ENCODE data around the gene AFF3.
"Not testable (repeated sequence)": the region's sequence is repeated elsewhere in the genome, so short reads cannot be mapped to it uniquely, and the experiment has no call there.

AFF3 gene

GRCh38 chr2:99961196-99961913 is 181.0 kb downstream of the AFF3 start:
- in situ Hi-C loops (cut with HindIII; ENCODE audit: low pct_ligation_motif_present, low pct_unique_long_range_greater_than_20kb, low sequenced_read_pairs): no loop called here
- DNase-seq: no peak

- in situ Hi-C loops (cut with HindIII; ENCODE audit: low pct_ligation_motif_present, low pct_unique_long_range_greater_than_20kb, low sequenced_read_pairs): no loop called here
- no peak for DNase-seq
Observed at GRCh38 chr2:99960790-99961189, 181.6 kb downstream of the AFF3 start.

- in situ Hi-C loops (cut with HindIII; ENCODE audit: low pct_ligation_motif_present, low pct_unique_long_range_greater_than_20kb, low sequenced_read_pairs): no loop called here
- DNase-seq: no peak
Observed at GRCh38 chr2:99960291-99960690, 182.1 kb downstream of the AFF3 start.

DNA sequence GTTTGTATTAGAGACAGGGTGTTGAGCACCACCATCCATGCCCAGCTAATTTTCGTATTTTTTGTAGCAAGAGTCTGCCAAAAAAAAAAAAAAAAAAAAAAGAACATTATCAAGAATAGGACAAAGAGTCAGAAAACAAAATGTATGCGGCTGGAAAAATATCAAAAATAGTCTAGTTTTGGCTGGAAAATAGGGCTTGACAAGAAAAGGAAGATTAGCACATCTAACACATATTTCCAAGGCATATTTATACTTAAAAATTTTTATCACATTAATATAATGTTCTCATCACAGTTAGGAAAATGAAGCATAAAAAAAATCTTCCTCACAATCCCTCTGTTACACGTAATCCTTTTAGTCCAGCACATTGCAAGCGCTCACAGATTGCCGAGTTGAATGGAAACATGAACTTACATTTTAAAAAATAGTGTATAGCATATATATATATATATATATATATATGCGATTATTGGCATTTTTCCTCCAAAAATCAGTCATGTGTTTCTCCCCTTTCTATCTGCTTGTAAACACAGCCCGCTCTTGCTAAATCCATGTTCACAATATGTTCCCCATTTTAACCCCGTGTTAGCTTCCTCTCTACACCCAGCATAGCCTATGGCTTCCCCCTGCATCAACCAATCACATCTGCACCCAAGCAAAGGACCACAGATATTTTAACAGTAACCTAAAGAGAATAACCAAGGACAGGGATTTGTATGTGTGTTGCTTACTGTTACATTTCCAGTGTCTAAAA is 183.0 kb downstream of the AFF3 start:
- DNase-seq: no peak
- in situ Hi-C loops (cut with HindIII; ENCODE audit: low pct_ligation_motif_present, low pct_unique_long_range_greater_than_20kb, low sequenced_read_pairs): no loop called here

DNA sequence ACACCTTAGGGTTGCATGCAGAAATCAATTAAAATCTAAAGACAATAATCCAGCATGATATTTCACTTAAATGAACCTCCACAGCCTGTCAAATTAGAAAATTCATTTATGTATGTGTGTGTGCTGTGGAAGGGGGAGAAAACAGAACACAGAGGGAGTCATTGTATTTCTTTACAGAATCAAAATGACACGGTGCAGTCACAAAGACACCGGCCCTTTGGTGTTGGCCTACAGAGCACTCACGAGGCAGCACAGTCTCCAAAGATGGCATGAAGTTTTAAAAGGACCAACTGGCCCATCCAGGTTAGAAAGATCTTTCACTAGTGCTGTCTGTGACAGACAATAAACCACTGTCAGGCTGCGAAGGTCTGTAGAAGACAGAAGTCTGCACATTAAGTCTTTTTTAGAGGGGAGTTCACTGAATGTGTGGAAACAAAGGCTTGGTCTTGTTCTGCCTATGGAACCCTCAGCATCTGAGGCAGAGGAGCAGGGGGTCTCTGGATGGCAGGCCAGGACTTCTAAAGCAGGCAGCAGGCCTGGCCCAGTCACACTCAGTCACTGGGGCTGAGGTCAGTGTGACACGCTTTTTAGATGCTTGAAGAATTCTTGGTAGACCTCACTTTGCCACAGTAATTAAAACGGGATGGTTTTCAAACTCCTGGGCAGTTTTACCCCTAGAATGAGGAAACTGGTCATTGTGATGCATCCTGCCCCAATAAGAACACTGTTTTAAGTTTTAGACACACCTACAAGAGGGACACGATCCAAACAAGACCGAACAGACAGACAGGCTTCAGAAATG is 184.9 kb downstream of the AFF3 start:
- in situ Hi-C loops (cut with HindIII; ENCODE audit: low pct_ligation_motif_present, low pct_unique_long_range_greater_than_20kb, low sequenced_read_pairs): no loop called here
- no peak for DNase-seq

- in situ Hi-C loops (cut with HindIII; ENCODE audit: low pct_ligation_motif_present, low pct_unique_long_range_greater_than_20kb, low sequenced_read_pairs): no loop called here
- DNase-seq: no peak
Observed at GRCh38 chr2:99956232-99957030, 186.0 kb downstream of the AFF3 start.

DNA sequence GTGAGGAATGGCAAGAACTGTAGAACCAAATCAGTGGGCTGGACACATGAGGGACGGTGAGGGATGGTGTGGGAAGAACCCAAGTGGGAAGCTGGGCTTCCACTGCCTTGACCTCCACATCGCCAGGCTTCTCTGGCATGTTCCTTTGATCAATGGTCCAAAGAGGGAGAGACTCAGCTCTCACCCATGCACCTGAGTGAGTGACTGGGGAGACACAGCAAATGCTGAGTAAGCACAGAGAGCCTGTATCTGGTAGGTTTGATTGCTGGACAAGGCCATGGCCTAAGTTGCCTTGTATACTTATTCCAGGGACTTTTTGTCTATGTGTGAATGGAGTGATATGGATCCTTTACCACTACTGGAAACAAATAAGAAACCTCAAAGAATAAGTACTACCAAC is 188.6 kb downstream of the AFF3 start:
- in situ Hi-C loops (cut with HindIII; ENCODE audit: low pct_ligation_motif_present, low pct_unique_long_range_greater_than_20kb, low sequenced_read_pairs): no loop called here
- no peak for DNase-seq

DNA sequence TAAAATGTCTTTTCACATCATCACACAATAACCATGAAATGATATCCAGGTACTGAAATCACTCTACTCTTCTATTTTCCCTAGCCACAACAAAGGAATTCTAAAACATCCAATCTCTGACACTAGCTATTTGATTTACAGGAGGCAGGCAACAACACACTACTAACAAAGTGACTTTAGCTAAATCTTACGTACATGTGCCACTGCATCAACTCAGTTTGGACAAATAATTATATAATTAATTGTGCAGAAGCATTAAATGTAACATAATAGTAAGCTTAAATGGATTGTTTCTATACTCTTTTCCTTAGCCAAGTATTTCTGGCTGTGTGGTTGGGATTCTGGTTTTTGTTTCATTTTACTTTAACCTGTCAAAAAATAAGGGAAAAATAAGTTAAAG is 192.4 kb downstream of the AFF3 start:
- in situ Hi-C loops (cut with HindIII; ENCODE audit: low pct_ligation_motif_present, low pct_unique_long_range_greater_than_20kb, low sequenced_read_pairs): no loop called here
- no peak for DNase-seq

GRCh38 chr2:99949530-99949929 is 192.9 kb downstream of the AFF3 start:
- in situ Hi-C loops (cut with HindIII; ENCODE audit: low pct_ligation_motif_present, low pct_unique_long_range_greater_than_20kb, low sequenced_read_pairs): no loop called here
- DNase-seq: no peak

DNA sequence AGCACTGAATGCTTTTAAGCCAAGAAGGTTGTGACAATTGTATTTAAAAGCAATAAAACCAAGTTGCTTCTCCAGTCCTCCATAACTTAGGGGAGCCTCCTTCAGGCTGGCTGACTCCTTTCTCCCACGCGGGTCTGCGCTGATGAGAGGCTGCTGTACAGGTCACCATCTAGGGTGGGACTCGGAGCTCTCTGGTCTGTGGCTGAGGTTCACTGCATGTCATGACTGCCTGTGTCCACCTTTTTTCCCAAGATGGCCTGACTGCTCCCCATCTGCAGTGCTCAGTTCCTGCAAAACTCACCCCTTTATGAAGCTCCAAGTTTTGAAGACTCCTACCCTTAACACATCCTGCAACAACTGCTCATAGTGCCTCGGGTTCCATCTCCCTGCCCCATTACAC is 194.4 kb downstream of the AFF3 start:
- in situ Hi-C loops (cut with HindIII; ENCODE audit: low pct_ligation_motif_present, low pct_unique_long_range_greater_than_20kb, low sequenced_read_pairs): no loop called here
- no peak for DNase-seq

DNA sequence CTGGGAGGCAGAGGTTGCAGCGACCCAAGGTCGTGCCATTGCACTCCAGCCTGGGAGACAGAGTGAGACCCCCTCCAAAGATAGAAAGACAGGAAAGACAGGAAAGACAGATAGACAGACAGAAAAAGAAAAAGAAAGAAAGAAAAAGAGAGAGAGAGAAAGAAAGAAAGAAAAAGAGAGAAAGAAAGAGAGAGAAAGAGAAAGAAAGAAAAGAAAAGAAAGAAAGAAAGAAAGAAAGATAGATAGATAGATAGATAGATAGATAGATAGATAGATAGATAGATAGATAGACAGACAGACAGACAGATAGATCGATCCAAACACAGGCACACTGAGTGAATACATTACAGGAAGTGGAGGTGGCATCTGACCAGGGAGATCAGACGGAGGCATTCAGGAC is 195.0 kb downstream of the AFF3 start:
- in situ Hi-C loops (cut with HindIII; ENCODE audit: low pct_ligation_motif_present, low pct_unique_long_range_greater_than_20kb, low sequenced_read_pairs); DNase-seq: not testable (repeated sequence)

DNA sequence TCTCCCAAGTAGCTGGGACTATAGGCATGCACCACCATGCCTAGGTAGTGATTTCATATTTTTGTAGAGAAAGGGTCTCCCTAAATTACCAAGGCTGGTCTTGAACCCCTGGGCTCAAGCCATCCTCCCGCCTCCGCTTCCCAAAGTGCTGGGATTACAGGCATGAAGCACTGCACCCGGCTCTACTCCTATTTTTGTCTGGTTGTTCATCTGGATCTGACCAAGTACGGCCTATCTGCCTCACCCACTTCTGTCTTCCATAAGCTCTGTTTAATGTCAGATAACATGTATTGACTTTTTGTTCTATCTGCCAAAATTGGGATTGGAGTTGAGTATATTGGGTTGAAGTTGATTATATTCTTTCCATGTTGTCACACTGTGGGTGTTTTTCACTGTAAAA is 198.4 kb downstream of the AFF3 start:
- in situ Hi-C loops (cut with HindIII; ENCODE audit: low pct_ligation_motif_present, low pct_unique_long_range_greater_than_20kb, low sequenced_read_pairs): no loop called here
- no peak for DNase-seq

GRCh38 chr2:99942561-99943347 is 199.6 kb downstream of the AFF3 start:
- in situ Hi-C loops (cut with HindIII; ENCODE audit: low pct_ligation_motif_present, low pct_unique_long_range_greater_than_20kb, low sequenced_read_pairs): no loop called here
- no peak for DNase-seq

DNA sequence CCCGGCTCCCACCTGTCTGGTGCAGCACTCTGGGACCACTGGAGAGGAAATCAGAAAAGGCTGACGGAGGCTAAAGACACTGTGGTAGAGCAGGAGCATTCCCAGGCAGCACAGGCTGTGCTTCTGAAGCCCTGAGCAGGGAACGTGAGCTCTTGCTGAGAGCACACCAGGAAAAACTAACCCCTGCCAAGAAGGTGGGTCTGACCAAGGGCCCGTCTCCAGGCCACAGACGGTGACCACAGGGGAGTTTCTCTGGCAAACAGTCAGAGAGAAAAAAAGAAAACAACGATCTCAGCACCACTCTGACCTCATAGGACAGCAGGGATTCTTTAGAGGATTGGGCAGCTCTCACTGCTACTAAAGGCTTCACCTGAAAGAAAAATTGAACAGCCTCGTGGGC is 201.4 kb downstream of the AFF3 start:
- DNase-seq: no peak
- in situ Hi-C loops (cut with HindIII; ENCODE audit: low pct_ligation_motif_present, low pct_unique_long_range_greater_than_20kb, low sequenced_read_pairs): no loop called here

DNA sequence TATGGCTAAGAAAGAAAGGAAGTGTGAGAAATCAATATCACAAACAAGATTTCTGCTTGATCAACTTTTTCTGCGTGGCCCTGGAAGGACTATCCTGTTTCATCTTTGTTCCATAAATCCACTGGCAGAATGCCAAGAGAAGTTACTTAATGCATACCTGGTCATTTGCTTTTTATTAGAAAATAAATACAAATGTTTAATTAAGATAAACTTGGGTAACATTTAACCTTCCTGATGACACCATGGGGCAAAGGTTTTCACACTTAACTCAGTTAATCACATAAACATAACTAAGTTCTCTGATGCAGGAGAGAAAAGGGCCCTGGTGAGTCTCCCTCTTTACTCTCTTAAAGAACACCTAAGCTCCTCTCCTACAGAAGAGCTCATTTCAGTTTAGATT is 203.3 kb downstream of the AFF3 start:
- no peak for DNase-seq
- in situ Hi-C loops (cut with HindIII; ENCODE audit: low pct_ligation_motif_present, low pct_unique_long_range_greater_than_20kb, low sequenced_read_pairs): no loop called here

DNA sequence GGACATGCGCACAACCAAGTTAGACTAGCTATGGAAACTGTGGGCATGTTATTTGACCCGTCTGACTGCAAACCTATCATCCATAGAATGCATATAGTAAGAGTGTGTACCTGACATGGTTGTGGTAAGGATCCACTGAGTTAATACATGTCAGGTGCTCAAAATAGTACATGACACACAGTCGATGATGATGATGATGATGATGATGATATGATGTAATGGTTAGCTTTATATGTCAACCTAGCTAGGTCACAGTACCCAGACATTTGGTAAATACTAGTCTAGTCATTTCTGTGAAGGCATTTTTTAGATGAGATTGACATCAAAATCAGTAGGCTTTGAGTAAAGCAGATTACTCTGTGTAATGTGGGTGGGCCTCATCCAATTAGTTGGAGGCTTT is 204.1 kb downstream of the AFF3 start:
- no peak for DNase-seq
- in situ Hi-C loops (cut with HindIII; ENCODE audit: low pct_ligation_motif_present, low pct_unique_long_range_greater_than_20kb, low sequenced_read_pairs): no loop called here

- no peak for DNase-seq
- in situ Hi-C loops (cut with HindIII; ENCODE audit: low pct_ligation_motif_present, low pct_unique_long_range_greater_than_20kb, low sequenced_read_pairs): no loop called here
Observed at GRCh38 chr2:99936065-99936464, 206.3 kb downstream of the AFF3 start.

DNA sequence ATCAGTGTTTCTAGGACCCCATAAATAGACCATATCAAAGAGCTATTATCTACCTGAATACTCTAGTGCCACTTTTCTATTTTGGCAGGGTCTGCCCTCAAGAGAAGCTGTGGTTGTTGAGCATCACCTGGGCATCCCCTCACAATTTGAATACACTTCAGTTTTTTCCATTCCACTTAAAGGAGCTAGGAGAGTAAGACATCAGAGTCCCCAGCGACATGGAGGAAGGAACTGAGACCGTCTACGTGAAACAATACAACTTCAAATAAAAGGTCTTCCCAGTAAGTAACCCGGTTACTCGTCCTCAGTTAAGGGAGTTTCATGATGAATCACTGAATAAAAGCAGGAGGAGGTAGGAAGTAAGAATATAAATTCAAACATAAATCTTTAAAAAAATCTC is 206.7 kb downstream of the AFF3 start:
- DNase-seq: no peak
- in situ Hi-C loops (cut with HindIII; ENCODE audit: low pct_ligation_motif_present, low pct_unique_long_range_greater_than_20kb, low sequenced_read_pairs): no loop called here

All from ACHN (cell line).